Neural cell (in vitro differentiated cells): Measurements from ENCODE around the gene DGKB. TPM values are rescaled to one million over a fixed set of nuclear protein-coding genes. Genes with fewer than 3 reads are reported as not detected.

Source experiments
- H2AFZ ChIP-seq: fragments of 200-600, 300-800 bp; sonication (generic), shearing (Covaris generic); 2 replicates; pipeline ENCODE4 v1.6.0; 2014; ENCODE audit warnings: low read depth, mild to moderate bottlenecking, antibody characterized with exemption, low read length, moderate library complexity
- H3F3A ChIP-seq: fragments of 200-600 bp; shearing (Covaris generic); 2 replicates; pipeline ENCODE4 v1.6.1; 2016; ENCODE audit warnings: mild to moderate bottlenecking, moderate library complexity, mixed read lengths, antibody characterized with exemption, low read length; ENCODE audit not compliant: insufficient read depth, poor library complexity, severe bottlenecking
- H3K27ac ChIP-seq: fragments of 200-600, 300-800 bp; sonication (generic), shearing (Covaris generic); 2 replicates; pipeline ENCODE4 v1.5.1; 2014; ENCODE audit warnings: mild to moderate bottlenecking, low read length, moderate library complexity
- H3K27me3 ChIP-seq: fragments of 300-800, 200-600 bp; sonication (generic), shearing (Covaris generic); 2 replicates; pipeline ENCODE4 v1.6.0; 2014; ENCODE audit warnings: mild to moderate bottlenecking, low read depth, low read length, moderate library complexity; ENCODE audit not compliant: insufficient read depth
- H3K36me3 ChIP-seq: fragments of 300-800, 200-600 bp; sonication (generic), shearing (Covaris generic); 2 replicates; pipeline ENCODE4 v1.5.1; 2014; ENCODE audit warnings: mild to moderate bottlenecking, antibody characterized with exemption, low read length, moderate library complexity; ENCODE audit not compliant: insufficient read depth
- H3K4me2 ChIP-seq: fragments of 300-800, 200-600 bp; sonication (generic), shearing (Covaris generic); 2 replicates; pipeline ENCODE4 v1.6.0; 2014; ENCODE audit warnings: mild to moderate bottlenecking, low read length
- H3K4me3 ChIP-seq: fragments of 300-800, 200-600 bp; sonication (generic), shearing (Covaris generic); 2 replicates; pipeline ENCODE4 v1.5.1; 2014; ENCODE audit warnings: mild to moderate bottlenecking, low read length, moderate library complexity
- H3K79me2 ChIP-seq: fragments of 200-600 bp; shearing (Covaris generic); replicated peaks from 2 replicates; pipeline ENCODE4 v1.6.0; 2014; ENCODE audit warnings: mild to moderate bottlenecking, low read length, moderate library complexity; ENCODE audit not compliant: insufficient read depth
- H3K9ac ChIP-seq: fragments of 300-800, 200-600 bp; sonication (generic), shearing (Covaris generic); 2 replicates; pipeline ENCODE4 v1.6.1; 2016; ENCODE audit warnings: mild to moderate bottlenecking, low read length, mixed read lengths
- H3K9me2 ChIP-seq: fragments of 200-600 bp; shearing (Covaris generic); 2 replicates; pipeline ENCODE4 v1.6.1; 2016; ENCODE audit warnings: mild to moderate bottlenecking, low read length, mixed read lengths; ENCODE audit not compliant: insufficient read depth
- H3K9me3 ChIP-seq: fragments of 200-600, 300-800 bp; sonication (generic), shearing (Covaris generic); 2 replicates; pipeline ENCODE4 v1.6.1; 2016; ENCODE audit warnings: mild to moderate bottlenecking, mixed run types, low read length, moderate library complexity, mixed read lengths
- H4K20me1 ChIP-seq: fragments of 200-600 bp; shearing (Covaris generic); 2 replicates; pipeline ENCODE4 v1.6.1; 2016; ENCODE audit warnings: mild to moderate bottlenecking, mixed run types; ENCODE audit not compliant: insufficient read depth
- EP300 ChIP-seq: fragments of 450-650 bp; conservative IDR thresholded peaks from 2 replicates; pipeline ENCODE4 v1.6.1; 2014; ENCODE audit warnings: antibody characterized with exemption, mild to moderate bottlenecking, moderate library complexity; ENCODE audit not compliant: poor library complexity, severe bottlenecking
- EZH2 ChIP-seq: fragments of 200-600, 300-800 bp; shearing (Covaris generic), sonication (generic); IDR thresholded peaks from 2 replicates; pipeline ENCODE4 v1.6.1; 2014; ENCODE audit warnings: antibody characterized with exemption, low read length, borderline replicate concordance, mild to moderate bottlenecking; ENCODE audit not compliant: insufficient read depth, poor library complexity, severe bottlenecking
- MXI1 ChIP-seq: fragments of 450-650 bp; conservative IDR thresholded peaks from 2 replicates; pipeline ENCODE4 v1.6.1; 2014; ENCODE audit warnings: antibody characterized with exemption, mild to moderate bottlenecking; ENCODE audit not compliant: poor library complexity, severe bottlenecking
- POLR2AphosphoS5 ChIP-seq: IDR thresholded peaks from 2 replicates; pipeline ENCODE4 v1.6.1; 2012
- RAD21 ChIP-seq: fragments of 450-650 bp; conservative IDR thresholded peaks from 2 replicates; pipeline ENCODE4 v1.6.1; 2014; ENCODE audit warnings: antibody characterized with exemption, mild to moderate bottlenecking, moderate library complexity
- SMC3 ChIP-seq: fragments of 450-650 bp; conservative IDR thresholded peaks from 2 replicates; pipeline ENCODE4 v1.6.1; 2014; ENCODE audit warnings: antibody characterized with exemption, mild to moderate bottlenecking, moderate library complexity; ENCODE audit not compliant: poor library complexity
- TAF1 ChIP-seq: IDR thresholded peaks from 2 replicates; pipeline ENCODE4 v1.6.1; 2012; ENCODE audit warnings: low read depth
- polyA plus RNA-seq: library from polyadenylated mRNA; depleted of rRNA; stranded (reverse); fragments of >200 nt; gene quantifications from 2 replicates; pipeline ENCODE4 v1.2.3, GENCODE V29; 2014
- TF ChIP-seq, protein P1 (sequence below): IDR thresholded peaks from 2 replicates; pipeline ENCODE4 v1.6.1; 2012; ENCODE audit warnings: borderline replicate concordance
- TF ChIP-seq, protein P2 (sequence below): fragments of 450-650 bp; IDR thresholded peaks from 2 replicates; pipeline ENCODE4 v1.5.1; 2014; ENCODE audit warnings: antibody characterized with exemption, mild to moderate bottlenecking, moderate library complexity; ENCODE audit not compliant: poor library complexity, severe bottlenecking

DGKB gene
- polyA plus RNA-seq, 1 donor from 2014 or later, result 0.20 TPM

DNA sequence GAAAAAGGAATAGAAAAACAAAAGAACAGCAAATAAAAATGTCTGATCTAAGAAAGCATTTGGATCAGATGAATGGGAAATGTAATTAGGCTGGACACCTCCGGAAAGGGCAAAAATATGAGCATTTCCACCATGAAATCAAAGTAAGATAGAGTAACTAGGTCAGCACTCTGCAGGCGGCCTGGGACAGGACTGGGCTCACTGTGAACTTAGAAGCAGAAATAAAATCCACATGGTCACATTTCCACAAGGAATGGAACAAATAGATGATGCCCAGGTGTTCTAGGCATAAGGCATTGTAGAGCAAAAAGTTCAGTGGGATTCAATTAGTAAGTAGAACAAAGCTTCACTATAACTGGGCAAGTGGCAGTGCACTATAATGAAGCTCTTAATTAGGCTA, 703.2 kb downstream of the DGKB start:
- H3K36me3 ChIP-seq, result no peaks in the 10 kb centered on the region
- no peak overlapping the region for H3K4me3 ChIP-seq
- H3K9me3 ChIP-seq, result no peaks in the 10 kb centered on the region
- H3K27me3 ChIP-seq, result no peaks in the 10 kb centered on the region
- no peaks in the 10 kb centered on the region for H4K20me1 ChIP-seq
- no peak overlapping the region for H2AFZ ChIP-seq
- no peak overlapping the region for H3K27ac ChIP-seq
- no peaks in the 10 kb centered on the region for H3F3A ChIP-seq
- no peak overlapping the region for H3K4me2 ChIP-seq
- H3K9ac ChIP-seq, result no peak overlapping the region
- TF ChIP-seq EP300 (no peak), SMC3 (no peak), POLR2AphosphoS5 (no peak), MXI1 (no peak), TAF1 (no peak), EZH2 (no peak)
- TF ChIP-seq, protein P1, sequence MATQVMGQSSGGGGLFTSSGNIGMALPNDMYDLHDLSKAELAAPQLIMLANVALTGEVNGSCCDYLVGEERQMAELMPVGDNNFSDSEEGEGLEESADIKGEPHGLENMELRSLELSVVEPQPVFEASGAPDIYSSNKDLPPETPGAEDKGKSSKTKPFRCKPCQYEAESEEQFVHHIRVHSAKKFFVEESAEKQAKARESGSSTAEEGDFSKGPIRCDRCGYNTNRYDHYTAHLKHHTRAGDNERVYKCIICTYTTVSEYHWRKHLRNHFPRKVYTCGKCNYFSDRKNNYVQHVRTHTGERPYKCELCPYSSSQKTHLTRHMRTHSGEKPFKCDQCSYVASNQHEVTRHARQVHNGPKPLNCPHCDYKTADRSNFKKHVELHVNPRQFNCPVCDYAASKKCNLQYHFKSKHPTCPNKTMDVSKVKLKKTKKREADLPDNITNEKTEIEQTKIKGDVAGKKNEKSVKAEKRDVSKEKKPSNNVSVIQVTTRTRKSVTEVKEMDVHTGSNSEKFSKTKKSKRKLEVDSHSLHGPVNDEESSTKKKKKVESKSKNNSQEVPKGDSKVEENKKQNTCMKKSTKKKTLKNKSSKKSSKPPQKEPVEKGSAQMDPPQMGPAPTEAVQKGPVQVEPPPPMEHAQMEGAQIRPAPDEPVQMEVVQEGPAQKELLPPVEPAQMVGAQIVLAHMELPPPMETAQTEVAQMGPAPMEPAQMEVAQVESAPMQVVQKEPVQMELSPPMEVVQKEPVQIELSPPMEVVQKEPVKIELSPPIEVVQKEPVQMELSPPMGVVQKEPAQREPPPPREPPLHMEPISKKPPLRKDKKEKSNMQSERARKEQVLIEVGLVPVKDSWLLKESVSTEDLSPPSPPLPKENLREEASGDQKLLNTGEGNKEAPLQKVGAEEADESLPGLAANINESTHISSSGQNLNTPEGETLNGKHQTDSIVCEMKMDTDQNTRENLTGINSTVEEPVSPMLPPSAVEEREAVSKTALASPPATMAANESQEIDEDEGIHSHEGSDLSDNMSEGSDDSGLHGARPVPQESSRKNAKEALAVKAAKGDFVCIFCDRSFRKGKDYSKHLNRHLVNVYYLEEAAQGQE, result no peak
- TF ChIP-seq, protein P2, sequence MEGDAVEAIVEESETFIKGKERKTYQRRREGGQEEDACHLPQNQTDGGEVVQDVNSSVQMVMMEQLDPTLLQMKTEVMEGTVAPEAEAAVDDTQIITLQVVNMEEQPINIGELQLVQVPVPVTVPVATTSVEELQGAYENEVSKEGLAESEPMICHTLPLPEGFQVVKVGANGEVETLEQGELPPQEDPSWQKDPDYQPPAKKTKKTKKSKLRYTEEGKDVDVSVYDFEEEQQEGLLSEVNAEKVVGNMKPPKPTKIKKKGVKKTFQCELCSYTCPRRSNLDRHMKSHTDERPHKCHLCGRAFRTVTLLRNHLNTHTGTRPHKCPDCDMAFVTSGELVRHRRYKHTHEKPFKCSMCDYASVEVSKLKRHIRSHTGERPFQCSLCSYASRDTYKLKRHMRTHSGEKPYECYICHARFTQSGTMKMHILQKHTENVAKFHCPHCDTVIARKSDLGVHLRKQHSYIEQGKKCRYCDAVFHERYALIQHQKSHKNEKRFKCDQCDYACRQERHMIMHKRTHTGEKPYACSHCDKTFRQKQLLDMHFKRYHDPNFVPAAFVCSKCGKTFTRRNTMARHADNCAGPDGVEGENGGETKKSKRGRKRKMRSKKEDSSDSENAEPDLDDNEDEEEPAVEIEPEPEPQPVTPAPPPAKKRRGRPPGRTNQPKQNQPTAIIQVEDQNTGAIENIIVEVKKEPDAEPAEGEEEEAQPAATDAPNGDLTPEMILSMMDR, result no peak
- no peaks in the 10 kb centered on the region for H3K9me2 ChIP-seq
- H3K79me2 ChIP-seq, result no peaks in the 10 kb centered on the region

DNA sequence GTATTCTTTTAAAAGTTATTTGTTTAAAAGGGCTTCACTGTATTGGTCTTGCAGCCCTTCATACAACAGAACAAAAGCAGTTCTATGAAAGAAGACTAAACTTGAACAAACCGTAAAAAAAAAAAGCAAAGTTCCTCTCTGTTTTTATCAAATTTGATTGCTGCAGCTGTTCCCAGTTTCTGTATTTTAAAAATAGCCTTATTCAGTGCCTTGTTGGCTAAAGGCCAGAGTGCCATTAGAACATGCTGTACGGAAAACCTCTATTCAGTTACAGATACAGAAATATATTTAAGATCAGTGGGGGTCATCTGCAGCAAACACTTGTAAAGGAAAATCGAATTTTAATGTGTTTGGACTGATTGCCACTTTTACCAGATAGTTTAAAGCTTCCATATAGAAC, 705.3 kb downstream of the DGKB start:
- Histone ChIP-seq H3K79me2 (no peaks in the 10 kb centered on the region), H3K9ac (no peak overlapping the region), H3K4me3 (no peak overlapping the region), H4K20me1 (no peaks in the 10 kb centered on the region), H3K36me3 (no peaks in the 10 kb centered on the region), H3K9me3 (no peaks in the 10 kb centered on the region), H3K9me2 (no peaks in the 10 kb centered on the region), H3K27me3 (no peaks in the 10 kb centered on the region), H3F3A (no peaks in the 10 kb centered on the region), H3K27ac (no peak overlapping the region), H3K4me2 (no peak overlapping the region), H2AFZ (no peak overlapping the region)
- TF ChIP-seq RAD21, result no peak
- TF ChIP-seq EP300, result no peak
- TF ChIP-seq, protein P1, result no peak
- no peak for TF ChIP-seq TAF1
- TF ChIP-seq EZH2, result no peak
- TF ChIP-seq, protein P2, result no peak
- TF ChIP-seq SMC3, result no peak
- TF ChIP-seq MXI1, result no peak
- TF ChIP-seq POLR2AphosphoS5, result no peak
